ENCODE data around the gene CTSH. TPM values are rescaled to one million over a fixed set of nuclear protein-coding genes. Genes with fewer than 3 reads are reported as not detected.
"Not testable (repeated sequence)": the region's sequence is repeated elsewhere in the genome, so short reads cannot be mapped to it uniquely, and the experiment has no call there.

Gene CTSH
- total RNA-seq, 2 donors from 2014 or later, result 34.4 to 58.5 TPM

DNA sequence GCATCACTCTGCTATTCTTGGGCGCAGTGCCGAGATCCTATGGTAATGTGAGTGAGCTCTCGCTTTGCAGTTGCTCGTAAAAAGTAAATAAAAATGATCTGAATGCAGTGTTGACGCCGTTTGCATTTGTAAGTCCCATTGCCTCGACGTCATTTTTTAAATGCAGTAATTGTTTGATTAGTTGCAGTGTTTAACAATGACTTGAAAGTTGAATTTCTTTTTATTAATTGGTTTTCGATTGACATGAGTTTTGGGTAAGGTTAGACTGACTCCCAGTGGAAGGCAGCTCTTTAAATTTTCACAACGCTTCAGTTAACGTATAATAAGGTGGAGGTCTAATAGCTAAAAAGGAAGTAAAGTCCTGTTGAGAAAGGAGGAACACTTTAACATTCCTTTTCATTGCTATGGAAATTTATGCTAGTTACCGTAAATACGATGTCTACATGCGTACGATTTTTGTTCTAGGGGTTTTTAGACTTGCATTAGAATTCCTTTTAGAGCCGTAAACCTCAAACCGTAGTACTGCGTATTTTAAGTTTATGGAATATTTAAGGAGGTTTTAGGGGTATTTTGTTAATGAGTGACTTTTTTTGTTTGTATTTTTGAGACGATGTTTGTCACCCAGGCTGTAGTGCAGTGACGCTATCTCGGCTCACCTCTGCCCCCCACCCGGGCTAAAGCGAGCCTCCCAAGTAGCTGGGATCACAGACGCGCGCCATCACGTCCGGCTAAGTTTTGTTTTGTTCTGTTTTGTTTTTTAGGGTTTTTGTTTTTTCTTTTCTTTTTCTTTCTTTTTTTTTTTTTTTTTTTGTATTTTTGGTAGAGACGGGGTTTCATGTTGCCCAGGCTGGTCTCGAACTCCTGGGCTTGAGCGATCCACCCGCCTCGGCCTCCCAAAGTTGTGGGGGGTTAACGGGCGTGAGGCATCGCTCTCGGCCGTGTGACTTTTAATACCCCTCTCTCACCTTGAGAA, 70.8 kb downstream of the CTSH start:
- peak overlapping the region; percentile 100 for H3K27ac ChIP-seq
- no peak for TF ChIP-seq CTCF (IDR thresholded peaks at IDR 0.05)
- no peaks in the 10 kb centered on the region for H3K9me3 ChIP-seq
- H3K27me3 ChIP-seq, result no peaks in the 10 kb centered on the region
- no peaks in the 10 kb centered on the region for H3K36me3 ChIP-seq
- H3K4me3 ChIP-seq, result peak overlapping the region; percentile 89
- intact Hi-C loops (cut with DNase I), result loop anchor here (5.0 kb wide), 1 partner anchor 62 kb away; the partner anchor contains the start of gene ADAMTS7
- peak; percentile 36 for DNase-seq
- peak overlapping the region; percentile 99 to 100 for H3K9ac ChIP-seq (ENCODE audit: low read depth in 2 of 2, low read length in 2 of 2)
- peaks cover 9% of the 10 kb centered on the region for H3K4me1 ChIP-seq

DNA sequence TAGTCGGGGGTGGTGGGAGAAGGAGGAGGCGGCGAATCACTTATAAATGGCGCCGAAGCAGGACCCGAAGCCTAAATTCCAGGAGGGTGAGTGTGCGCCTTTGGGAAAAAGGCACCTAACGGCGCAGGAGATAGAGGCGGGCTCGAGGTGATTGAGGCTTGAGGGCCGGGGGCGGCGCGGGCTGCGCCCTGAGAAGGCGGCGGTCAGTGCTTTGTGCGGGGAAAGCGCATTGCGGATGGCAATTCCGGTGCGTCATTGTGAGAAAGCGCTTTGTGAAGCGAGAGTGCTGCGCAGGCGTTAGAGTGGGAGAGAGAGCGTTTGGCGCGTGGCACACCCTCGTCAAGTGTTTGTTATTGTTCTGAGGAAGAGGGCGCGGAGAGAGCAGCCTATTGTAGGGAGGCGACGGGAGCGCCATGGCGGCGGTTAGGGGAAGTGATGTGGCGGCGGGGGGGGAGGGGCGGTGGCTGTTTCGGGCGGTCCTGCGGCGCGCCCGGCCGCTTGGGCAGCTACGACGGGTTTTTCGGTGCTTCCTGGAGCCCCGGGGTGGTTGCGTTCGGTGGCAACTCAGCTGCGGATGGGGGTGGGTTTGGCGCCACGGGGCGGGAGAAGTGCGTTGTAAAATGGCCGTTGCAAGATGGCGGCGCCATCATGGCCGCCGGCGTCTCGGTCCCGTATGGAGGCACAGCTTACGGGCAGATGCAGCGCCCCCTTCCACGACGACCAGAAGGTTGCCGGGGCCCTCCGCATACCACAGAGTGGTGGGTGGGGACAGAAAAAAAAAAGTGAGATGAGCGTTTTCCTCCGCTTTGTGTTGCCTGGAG, 71.7 kb downstream of the CTSH start:
- Histone ChIP-seq H3K27ac (peak overlapping the region; percentile 100), H3K9me3 (no peaks in the 10 kb centered on the region), H3K27me3 (no peaks in the 10 kb centered on the region), H3K4me1 (peaks cover 9% of the 10 kb centered on the region), H3K36me3 (no peaks in the 10 kb centered on the region), H3K9ac (ENCODE audit: low read depth in 2 of 2, low read length in 2 of 2) (peak overlapping the region; percentile 99 to 100), H3K4me3 (peak overlapping the region; percentile 89)
- intact Hi-C loops (cut with DNase I), result loop anchor here (5.0 kb wide), 1 partner anchor 61 kb away; the partner anchor contains the start of gene ADAMTS7
- peak; percentile 84 for DNase-seq
- no peak for TF ChIP-seq CTCF (IDR thresholded peaks at IDR 0.05)

DNA sequence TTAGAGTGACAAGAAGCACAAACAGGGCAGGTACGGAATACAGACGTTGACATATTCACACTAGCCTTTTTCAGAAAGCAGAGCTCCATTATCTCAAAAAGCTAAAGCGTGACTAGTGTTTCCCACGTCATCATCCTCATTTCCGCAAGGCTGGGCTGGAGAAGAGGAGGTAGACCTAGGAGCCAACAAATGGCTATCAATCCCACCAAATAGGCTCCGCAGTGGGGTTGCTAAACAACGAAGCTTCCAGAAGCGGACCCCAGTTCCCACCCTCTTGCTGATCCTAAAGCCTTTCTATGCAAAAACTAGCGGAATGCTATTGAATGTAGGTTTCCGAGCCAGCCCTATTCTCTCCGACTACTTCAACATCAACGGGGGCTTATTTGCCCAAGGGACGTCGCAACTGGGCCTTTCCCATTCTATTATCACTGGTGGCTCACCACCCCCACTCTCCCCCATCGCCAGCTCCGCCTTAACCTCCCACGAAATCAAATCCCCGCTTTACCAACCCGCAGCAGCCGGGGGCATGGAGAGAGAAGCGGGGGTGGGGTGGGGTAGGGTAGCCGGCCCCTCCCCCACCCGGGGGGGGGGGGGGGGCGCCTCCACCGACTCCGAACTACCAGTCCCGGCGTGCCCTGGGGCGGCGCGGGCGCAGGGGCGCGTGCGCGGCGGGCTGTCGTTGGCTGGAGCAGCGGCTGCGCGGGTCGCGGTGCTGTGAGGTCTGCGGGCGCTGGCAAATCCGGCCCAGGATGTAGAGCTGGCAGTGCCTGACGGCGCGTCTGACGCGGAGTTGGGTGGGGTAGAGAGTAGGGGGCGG, 72.5 kb downstream of the CTSH start, which contains the start of gene MORF4L1:
TSS of gene MORF4L1 (plus strand) at position 736 of the 817 bp plus-strand sequence. CDS start 128 bp downstream, outside the sequence.
- Histone ChIP-seq H3K9ac (ENCODE audit: low read depth in 2 of 2, low read length in 2 of 2) (peak within 1 kb of the TSS; percentile 99 to 100), H3K4me1 (peaks cover 5% of the 10 kb centered on the region), H3K9me3 (no peaks in the 10 kb centered on the region), H3K4me3 (peak within 1 kb of the TSS; percentile 89), H3K27ac (peak within 1 kb of the TSS; percentile 100), H3K27me3 (no peaks in the 10 kb centered on the region), H3K36me3 (no peaks in the 10 kb centered on the region)
- intact Hi-C loops (cut with DNase I), result loop anchor here (5.0 kb wide), 1 partner anchor 60 kb away; the partner anchor contains the start of gene ADAMTS7
- no peak for TF ChIP-seq CTCF (IDR thresholded peaks at IDR 0.05)
- peak; percentile 94 for DNase-seq

- H3K4me3 ChIP-seq; H3K36me3 ChIP-seq; H3K9me3 ChIP-seq; DNase-seq; H3K4me1 ChIP-seq; H3K9ac ChIP-seq (ENCODE audit: low read depth in 2 of 2, low read length in 2 of 2); H3K27me3 ChIP-seq: not testable (repeated sequence)
- H3K27ac ChIP-seq, result peak overlapping the region; percentile 100
- intact Hi-C loops (cut with DNase I), result loop anchor here (5.0 kb wide), 1 partner anchor 59 kb away; the partner anchor contains the start of gene ADAMTS7
Observed at GRCh38 chr15:78871483-78872127, 73.2 kb downstream of the CTSH start.

Other genes starting within 250 kb of the CTSH start
- 1 to 10 TPM; 1.6 to 1.8 TPM for gene ADAMTS7, start 133.6 kb downstream of the CTSH start, total RNA-seq
- 100 to 1,000 TPM; 221 to 237 TPM for gene MORF4L1, start 72.2 kb downstream of the CTSH start, total RNA-seq
- under 1 TPM; 0.15 to 0.56 TPM for gene RASGRF1, start 145.7 kb upstream of the CTSH start, total RNA-seq

Measured in colonic mucosa (tissue), 4 donors.